ENCODE data around the gene HPD. TPM values are rescaled to one million over a fixed set of nuclear protein-coding genes. Genes with fewer than 3 reads are reported as not detected.

HPD gene
- total and polyA plus RNA-seq, 2 experiments from 2014 or later = 20.9 to 35.8 TPM

GRCh38 chr12:121815263-121815662, 43.4 kb downstream of the HPD start:
- TF ChIP-seq EZH2 (IDR thresholded peaks at IDR 0.05; ENCODE audit: borderline replicate concordance) = no peak
- no peak for TF ChIP-seq EZH2phosphoT487 (IDR thresholded peaks at IDR 0.05; ENCODE audit: low read depth, severe bottlenecking, unreplicated experiment)
- no peak for TF ChIP-seq CTCF (IDR thresholded peaks at IDR 0.05; ENCODE audit: poor library complexity)
- Histone ChIP-seq H3K9me2 (replicated peaks; ENCODE audit: insufficient read depth) (no peaks in the 10 kb centered on the region), H2AFZ (no peak overlapping the region), H3K27ac (no peak overlapping the region), H3K9me3 (ENCODE audit: low read depth) (no peaks in the 10 kb centered on the region), H3K36me3 (replicated peaks; ENCODE audit: insufficient read depth, low read depth) (peaks cover 4% of the 10 kb centered on the region), H3K4me3 (no peak overlapping the region), H3K4me2 (no peak overlapping the region), H4K20me1 (ENCODE audit: insufficient read depth, poor library complexity, severe bottlenecking) (peaks cover 35% of the 10 kb centered on the region), H3K27me3 (no peaks in the 10 kb centered on the region), H3K79me2 (peaks cover 54% of the 10 kb centered on the region), H3K4me1 (ENCODE audit: insufficient read depth) (peaks cover 28% of the 10 kb centered on the region)
- WGBS (ENCODE audit: low lambda C conversion rate, missing lambda C conversion rate) = 93% methylated on average over 8 of the region's 8 CpGs
- no peak for DNase-seq (ENCODE audit: low spot score)

DNA sequence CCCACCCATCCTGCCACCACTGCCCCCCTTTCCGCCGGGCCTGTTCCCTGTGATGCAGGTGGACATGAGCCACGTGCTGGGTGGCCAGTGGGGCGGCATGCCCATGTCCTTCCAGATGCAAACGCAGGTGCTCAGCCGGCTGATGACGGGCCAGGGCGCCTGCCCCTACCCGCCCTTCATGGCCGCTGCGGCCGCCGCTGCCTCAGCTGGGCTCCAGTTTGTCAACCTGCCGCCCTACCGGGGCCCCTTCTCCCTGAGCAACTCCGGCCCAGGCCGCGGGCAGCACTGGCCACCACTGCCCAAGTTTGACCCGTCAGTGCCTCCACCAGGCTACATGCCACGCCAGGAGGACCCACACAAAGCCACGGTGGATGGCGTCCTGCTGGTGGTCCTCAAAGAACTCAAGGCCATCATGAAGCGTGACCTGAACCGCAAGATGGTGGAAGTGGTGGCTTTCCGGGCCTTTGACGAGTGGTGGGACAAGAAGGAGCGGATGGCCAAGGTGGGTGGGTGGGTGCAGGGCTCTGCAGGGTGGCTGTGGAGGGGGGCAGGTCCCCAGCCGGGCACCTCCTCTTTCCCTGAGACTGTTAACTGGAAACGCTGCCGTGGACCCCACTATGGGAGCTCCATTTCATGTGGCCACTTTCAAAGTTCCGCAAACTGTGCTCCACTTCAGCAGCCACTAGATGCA, 44.1 kb downstream of the HPD start:
- no peak for DNase-seq (ENCODE audit: low spot score)
- Histone ChIP-seq H3K4me1 (ENCODE audit: insufficient read depth) (peaks cover 28% of the 10 kb centered on the region), H3K27me3 (no peaks in the 10 kb centered on the region), H4K20me1 (ENCODE audit: insufficient read depth, poor library complexity, severe bottlenecking) (peaks cover 36% of the 10 kb centered on the region), H3K27ac (no peak overlapping the region), H3K79me2 (peaks cover 61% of the 10 kb centered on the region), H3K36me3 (replicated peaks; ENCODE audit: insufficient read depth, low read depth) (peaks cover 4% of the 10 kb centered on the region), H3K4me2 (no peak overlapping the region), H3K9me3 (ENCODE audit: low read depth) (no peaks in the 10 kb centered on the region), H3K4me3 (no peak overlapping the region), H3K9me2 (replicated peaks; ENCODE audit: insufficient read depth) (no peaks in the 10 kb centered on the region), H2AFZ (no peak overlapping the region)
- TF ChIP-seq EZH2phosphoT487 (IDR thresholded peaks at IDR 0.05; ENCODE audit: low read depth, severe bottlenecking, unreplicated experiment) (no peak), CTCF (IDR thresholded peaks at IDR 0.05; ENCODE audit: poor library complexity) (no peak), EZH2 (IDR thresholded peaks at IDR 0.05; ENCODE audit: borderline replicate concordance) (no peak)
- WGBS (ENCODE audit: low lambda C conversion rate, missing lambda C conversion rate) = 96% methylated on average over 29 of the region's 31 CpGs

DNA sequence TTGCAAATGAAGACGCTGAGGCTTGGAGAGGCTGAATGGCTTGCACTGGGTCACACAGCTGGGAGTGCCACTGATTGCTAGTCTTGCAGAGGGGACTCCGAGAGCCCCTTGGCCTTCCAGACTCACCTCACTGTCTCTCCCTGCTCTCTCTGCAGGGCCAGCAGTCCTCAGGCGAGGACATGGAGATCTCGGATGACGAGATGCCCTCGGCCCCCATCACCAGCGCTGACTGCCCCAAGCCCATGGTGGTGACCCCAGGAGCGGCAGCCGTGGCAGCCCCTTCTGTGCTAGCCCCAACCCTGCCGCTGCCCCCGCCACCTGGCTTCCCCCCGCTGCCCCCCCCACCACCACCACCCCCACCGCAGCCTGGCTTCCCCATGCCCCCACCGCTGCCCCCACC, 44.7 kb downstream of the HPD start:
- no peak overlapping the region for H3K4me2 ChIP-seq
- no peak overlapping the region for H3K27ac ChIP-seq
- TF ChIP-seq EZH2phosphoT487 (IDR thresholded peaks at IDR 0.05; ENCODE audit: low read depth, severe bottlenecking, unreplicated experiment) = no peak
- TF ChIP-seq CTCF (IDR thresholded peaks at IDR 0.05; ENCODE audit: poor library complexity) = no peak
- no peak for TF ChIP-seq EZH2 (IDR thresholded peaks at IDR 0.05; ENCODE audit: borderline replicate concordance)
- peaks cover 67% of the 10 kb centered on the region for H3K79me2 ChIP-seq
- peaks cover 28% of the 10 kb centered on the region for H3K4me1 ChIP-seq (ENCODE audit: insufficient read depth)
- peaks cover 4% of the 10 kb centered on the region for H3K36me3 ChIP-seq (replicated peaks; ENCODE audit: insufficient read depth, low read depth)
- no peaks in the 10 kb centered on the region for H3K9me3 ChIP-seq (ENCODE audit: low read depth)
- DNase-seq (ENCODE audit: low spot score) = no peak
- no peak overlapping the region for H3K4me3 ChIP-seq
- H4K20me1 ChIP-seq (ENCODE audit: insufficient read depth, poor library complexity, severe bottlenecking) = peaks cover 36% of the 10 kb centered on the region
- H3K9me2 ChIP-seq (replicated peaks; ENCODE audit: insufficient read depth) = no peaks in the 10 kb centered on the region
- H3K27me3 ChIP-seq = no peaks in the 10 kb centered on the region
- H2AFZ ChIP-seq = no peak overlapping the region
- 100% methylated on average over 3 of the region's 14 CpGs for WGBS (ENCODE audit: low lambda C conversion rate, missing lambda C conversion rate)
